ENCODE results near the gene BDNF.

- TF ChIP-seq POLR2AphosphoS5 (IDR thresholded peaks at IDR 0.05; ENCODE audit: low read depth, low read length) (no peak), TAF1 (IDR thresholded peaks at IDR 0.05; ENCODE audit: borderline replicate concordance, insufficient read depth, low read length) (no peak), REST (IDR thresholded peaks at IDR 0.05; ENCODE audit: insufficient read depth in 1 of 2, low read depth in 2 of 2, low read length in 2 of 2) (no peak), SIN3A (IDR thresholded peaks at IDR 0.05; ENCODE audit: borderline replicate concordance, insufficient read depth, low read length) (no peak)
Measured at GRCh38 chr11:27703481-27703880, 3.2 kb upstream of the BDNF start.
